ENCODE measurements around the gene IL15RA.

Gene IL15RA

GRCh38 chr10:5977471-5978229, at the start of gene IL15RA:
IL15RA (minus strand) TSS chr10:5977543; CDS start chr10:5977492, 51 bp downstream.
- DNase-seq = peak; percentile 37

GRCh38 chr10:6025683-6026255, 48.4 kb upstream of the IL15RA start:
- no peak for DNase-seq

GRCh38 chr10:6024334-6024682, 47.0 kb upstream of the IL15RA start:
- DNase-seq = no peak

- no peak for DNase-seq
Measured at GRCh38 chr10:6023661-6024333, 46.5 kb upstream of the IL15RA start.

GRCh38 chr10:6022660-6023059, 45.3 kb upstream of the IL15RA start:
- no peak for DNase-seq

- no peak for DNase-seq
Measured at GRCh38 chr10:6020826-6021225, 43.5 kb upstream of the IL15RA start.

GRCh38 chr10:6019796-6020195, 42.5 kb upstream of the IL15RA start:
- no peak for DNase-seq

GRCh38 chr10:6019010-6019782, 41.9 kb upstream of the IL15RA start:
- DNase-seq = no peak

GRCh38 chr10:6018422-6018821, 41.1 kb upstream of the IL15RA start:
- DNase-seq = no peak

- no peak for DNase-seq
Measured at GRCh38 chr10:6017781-6018354, 40.5 kb upstream of the IL15RA start.

GRCh38 chr10:6014241-6014761, 37.0 kb upstream of the IL15RA start:
- peak; percentile 3 for DNase-seq

- DNase-seq = no peak
Measured at GRCh38 chr10:6013413-6014192, 36.3 kb upstream of the IL15RA start.

GRCh38 chr10:6012121-6012905, 35.0 kb upstream of the IL15RA start:
- no peak for DNase-seq

- no peak for DNase-seq
Measured at GRCh38 chr10:6011558-6011957, 34.2 kb upstream of the IL15RA start.

GRCh38 chr10:6010569-6010968, 33.2 kb upstream of the IL15RA start:
- no peak for DNase-seq

- DNase-seq = no peak
Measured at GRCh38 chr10:6009961-6010360, 32.6 kb upstream of the IL15RA start.

- no peak for DNase-seq
Measured at GRCh38 chr10:6009150-6009549, 31.8 kb upstream of the IL15RA start.

GRCh38 chr10:6008497-6009142, 31.3 kb upstream of the IL15RA start:
- no peak for DNase-seq

GRCh38 chr10:6006991-6007390, 29.6 kb upstream of the IL15RA start:
- no peak for DNase-seq

- DNase-seq = no peak
Measured at GRCh38 chr10:6006546-6006945, 29.2 kb upstream of the IL15RA start.

Measured in NCI-H345 (cell line).